Stimulated activated naive CD8-positive, alpha-beta T cell treated with anti-CD3 and anti-CD28 coated beads, Interleukin-15, Interleukin-2, amounts not matched to agents 100 ng/mL and 50 ng/mL, for 24 hours (primary cell): Measurements from ENCODE around the gene CCNE1.
"Not testable (repeated sequence)": the region's sequence is repeated elsewhere in the genome, so short reads cannot be mapped to it uniquely, and the experiment has no call there.

Experiments
- H3K27ac Mint-ChIP-seq: one replicate; pipeline ENCODE4 v1.8.0; 2021; ENCODE audit warnings: mild to moderate bottlenecking, mixed read lengths
- H3K27me3 Mint-ChIP-seq: one replicate; pipeline ENCODE4 v1.8.0; 2021; ENCODE audit warnings: mixed read lengths
- H3K36me3 Mint-ChIP-seq: one replicate; pipeline ENCODE4 v1.8.0; 2021; ENCODE audit warnings: low read depth, mixed read lengths
- H3K4me1 Mint-ChIP-seq: one replicate; pipeline ENCODE4 v1.8.0; 2021; ENCODE audit warnings: low read depth, mixed read lengths
- H3K4me3 Mint-ChIP-seq: one replicate; pipeline ENCODE4 v1.8.0; 2021; ENCODE audit warnings: mild to moderate bottlenecking, mixed read lengths
- H3K9me3 Mint-ChIP-seq: one replicate; pipeline ENCODE4 v1.8.0; 2021; ENCODE audit warnings: mixed read lengths

The CCNE1 gene

GRCh38 chr19:29803951-29804350 is 7.8 kb upstream of the CCNE1 start:
- not testable (repeated sequence) for H3K36me3 Mint-ChIP-seq, H3K4me1 Mint-ChIP-seq, H3K27ac Mint-ChIP-seq, H3K27me3 Mint-ChIP-seq, H3K4me3 Mint-ChIP-seq, H3K9me3 Mint-ChIP-seq

- Mint-ChIP-seq H3K9me3 (no peaks in the 10 kb centered on the region), H3K27ac (no peak overlapping the region), H3K4me1 (peaks cover 8% of the 10 kb centered on the region), H3K36me3 (no peaks in the 10 kb centered on the region), H3K27me3 (no peaks in the 10 kb centered on the region), H3K4me3 (no peak overlapping the region)
Measured at GRCh38 chr19:29804493-29804892, 7.3 kb upstream of the CCNE1 start.

GRCh38 chr19:29805031-29805965 is 6.5 kb upstream of the CCNE1 start:
- Mint-ChIP-seq H3K9me3 (no peaks in the 10 kb centered on the region), H3K36me3 (no peaks in the 10 kb centered on the region), H3K4me1 (peaks cover 8% of the 10 kb centered on the region), H3K4me3 (no peak overlapping the region), H3K27ac (no peak overlapping the region), H3K27me3 (no peaks in the 10 kb centered on the region)

GRCh38 chr19:29806098-29806866 is 5.5 kb upstream of the CCNE1 start:
- Mint-ChIP-seq H3K36me3 (no peaks in the 10 kb centered on the region), H3K4me3 (no peak overlapping the region), H3K27ac (no peak overlapping the region), H3K27me3 (no peaks in the 10 kb centered on the region), H3K9me3 (no peaks in the 10 kb centered on the region), H3K4me1 (peaks cover 12% of the 10 kb centered on the region)

GRCh38 chr19:29807178-29807577 is 4.6 kb upstream of the CCNE1 start:
- H3K4me3 Mint-ChIP-seq = no peak overlapping the region
- H3K4me1 Mint-ChIP-seq = peaks cover 12% of the 10 kb centered on the region
- H3K36me3 Mint-ChIP-seq = no peaks in the 10 kb centered on the region
- H3K27me3 Mint-ChIP-seq = no peaks in the 10 kb centered on the region
- H3K9me3 Mint-ChIP-seq = no peaks in the 10 kb centered on the region
- no peak overlapping the region for H3K27ac Mint-ChIP-seq

- no peaks in the 10 kb centered on the region for H3K9me3 Mint-ChIP-seq
- H3K36me3 Mint-ChIP-seq = peaks cover 3% of the 10 kb centered on the region
- peaks cover 16% of the 10 kb centered on the region for H3K4me1 Mint-ChIP-seq
- no peak overlapping the region for H3K4me3 Mint-ChIP-seq
- no peaks in the 10 kb centered on the region for H3K27me3 Mint-ChIP-seq
- H3K27ac Mint-ChIP-seq = no peak overlapping the region
Measured at GRCh38 chr19:29807870-29808405, 3.9 kb upstream of the CCNE1 start.

GRCh38 chr19:29809795-29810503 is 1.8 kb upstream of the CCNE1 start:
- H3K9me3 Mint-ChIP-seq = no peaks in the 10 kb centered on the region
- H3K27ac Mint-ChIP-seq = peak overlapping the region; percentile 90
- H3K4me3 Mint-ChIP-seq = peak overlapping the region; percentile 82
- no peaks in the 10 kb centered on the region for H3K27me3 Mint-ChIP-seq
- H3K4me1 Mint-ChIP-seq = peaks cover 12% of the 10 kb centered on the region
- peaks cover 19% of the 10 kb centered on the region for H3K36me3 Mint-ChIP-seq

GRCh38 chr19:29810504-29810871 is 1.3 kb upstream of the CCNE1 start:
- H3K27me3 Mint-ChIP-seq = no peaks in the 10 kb centered on the region
- H3K4me3 Mint-ChIP-seq = peak overlapping the region; percentile 82
- H3K36me3 Mint-ChIP-seq = peaks cover 24% of the 10 kb centered on the region
- peak overlapping the region; percentile 90 for H3K27ac Mint-ChIP-seq
- H3K9me3 Mint-ChIP-seq = no peaks in the 10 kb centered on the region
- peaks cover 12% of the 10 kb centered on the region for H3K4me1 Mint-ChIP-seq

GRCh38 chr19:29812080-29812880 is 489 bp downstream of the CCNE1 start:
- H3K27ac Mint-ChIP-seq = peak overlapping the region; percentile 83
- peaks cover 29% of the 10 kb centered on the region for H3K36me3 Mint-ChIP-seq
- peak overlapping the region; percentile 89 for H3K4me3 Mint-ChIP-seq
- no peaks in the 10 kb centered on the region for H3K9me3 Mint-ChIP-seq
- no peaks in the 10 kb centered on the region for H3K27me3 Mint-ChIP-seq
- H3K4me1 Mint-ChIP-seq = peaks cover 12% of the 10 kb centered on the region

- peak overlapping the region; percentile 83 for H3K27ac Mint-ChIP-seq
- H3K9me3 Mint-ChIP-seq = no peaks in the 10 kb centered on the region
- H3K36me3 Mint-ChIP-seq = peaks cover 33% of the 10 kb centered on the region
- peaks cover 12% of the 10 kb centered on the region for H3K4me1 Mint-ChIP-seq
- no peaks in the 10 kb centered on the region for H3K27me3 Mint-ChIP-seq
- peak overlapping the region; percentile 89 for H3K4me3 Mint-ChIP-seq
Measured at GRCh38 chr19:29812881-29813275, 1.1 kb downstream of the CCNE1 start.

- Mint-ChIP-seq H3K27ac (no peak overlapping the region), H3K4me3 (peak overlapping the region; percentile 89), H3K36me3 (peaks cover 33% of the 10 kb centered on the region), H3K9me3 (no peaks in the 10 kb centered on the region), H3K27me3 (no peaks in the 10 kb centered on the region), H3K4me1 (peaks cover 12% of the 10 kb centered on the region)
Measured at GRCh38 chr19:29813642-29814041, 1.9 kb downstream of the CCNE1 start.

GRCh38 chr19:29815231-29815630 is 3.4 kb downstream of the CCNE1 start:
- Mint-ChIP-seq H3K27ac (no peak overlapping the region), H3K4me3 (no peak overlapping the region), H3K36me3 (peaks cover 42% of the 10 kb centered on the region), H3K9me3 (no peaks in the 10 kb centered on the region), H3K27me3 (no peaks in the 10 kb centered on the region), H3K4me1 (peaks cover 12% of the 10 kb centered on the region)

GRCh38 chr19:29817316-29817715 is 5.5 kb downstream of the CCNE1 start:
- Mint-ChIP-seq H3K9me3 (no peaks in the 10 kb centered on the region), H3K27me3 (no peaks in the 10 kb centered on the region), H3K4me1 (peaks cover 8% of the 10 kb centered on the region), H3K36me3 (peaks cover 61% of the 10 kb centered on the region), H3K4me3 (no peak overlapping the region), H3K27ac (no peak overlapping the region)

GRCh38 chr19:29819300-29819699 is 7.5 kb downstream of the CCNE1 start:
- no peaks in the 10 kb centered on the region for H3K9me3 Mint-ChIP-seq
- H3K36me3 Mint-ChIP-seq = peaks cover 63% of the 10 kb centered on the region
- no peaks in the 10 kb centered on the region for H3K27me3 Mint-ChIP-seq
- H3K27ac Mint-ChIP-seq = no peak overlapping the region
- no peak overlapping the region for H3K4me3 Mint-ChIP-seq
- no peaks in the 10 kb centered on the region for H3K4me1 Mint-ChIP-seq
